ENCODE data around the gene ARHGEF1. TPM values are rescaled to one million over a fixed set of nuclear protein-coding genes. Genes with fewer than 3 reads are reported as not detected.

The ARHGEF1 gene
- total and polyA plus RNA-seq, 2 experiments from 2014 or later = 40.1 to 49.9 TPM

- DNase-seq (ENCODE audit: low read depth in 1 of 2, low spot score in 1 of 2) = no peak
- Histone ChIP-seq H3K4me1 (ENCODE audit: low read depth) (no peaks in the 10 kb centered on the region), H3K27ac (no peak overlapping the region), H3K27me3 (peaks cover 98% of the 10 kb centered on the region), H3K36me3 (no peaks in the 10 kb centered on the region), H3K4me3 (no peak overlapping the region), H3K9me3 (ENCODE audit: low read depth) (no peaks in the 10 kb centered on the region)
- TF ChIP-seq CTCF (IDR thresholded peaks at IDR 0.05; ENCODE audit: low read depth, low read length) = no peak
Observed at GRCh38 chr19:41922585-41922984, 39.6 kb downstream of the ARHGEF1 start.

DNA sequence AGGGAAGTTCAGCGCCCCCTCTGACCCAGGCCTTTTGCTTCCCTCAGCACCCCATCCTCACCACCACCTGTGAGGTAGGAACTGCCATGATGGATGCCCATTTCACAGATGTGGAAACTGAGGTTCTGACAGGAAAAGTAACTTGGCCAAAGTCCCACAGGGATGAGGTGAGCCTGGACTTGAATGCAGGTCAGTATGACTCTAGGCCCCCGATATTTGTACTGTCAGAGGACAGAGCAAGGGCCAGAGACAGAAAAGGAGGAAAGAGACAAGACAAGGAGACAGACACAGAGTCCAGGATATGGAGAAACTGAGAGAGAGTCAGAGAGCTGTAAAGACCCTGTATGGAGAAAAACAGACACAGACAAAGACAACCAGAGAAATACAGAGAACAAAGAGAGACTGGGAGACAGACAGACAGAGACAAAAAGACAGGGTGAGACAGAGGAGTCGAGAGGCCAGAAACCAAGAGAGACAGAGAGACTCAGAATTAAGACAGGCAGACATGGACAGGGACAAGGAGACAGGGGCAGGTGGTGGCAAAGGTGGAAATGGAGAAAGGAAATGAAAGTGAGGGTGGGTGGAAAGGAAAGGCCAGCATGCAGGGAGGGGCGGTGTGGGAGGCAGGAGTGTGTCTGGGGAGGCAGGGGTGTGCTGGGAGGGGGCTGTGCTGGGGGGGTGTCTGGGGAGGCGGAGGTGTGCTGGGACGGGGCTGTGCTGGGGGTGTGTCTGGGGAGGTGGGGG is 40.2 kb downstream of the ARHGEF1 start:
- Histone ChIP-seq H3K4me3 (no peak overlapping the region), H3K27ac (no peak overlapping the region), H3K9me3 (ENCODE audit: low read depth) (no peaks in the 10 kb centered on the region), H3K4me1 (ENCODE audit: low read depth) (no peaks in the 10 kb centered on the region), H3K27me3 (peaks cover 98% of the 10 kb centered on the region), H3K36me3 (no peaks in the 10 kb centered on the region)
- no peak for DNase-seq (ENCODE audit: low read depth in 1 of 2, low spot score in 1 of 2)
- no peak for TF ChIP-seq CTCF (IDR thresholded peaks at IDR 0.05; ENCODE audit: low read depth, low read length)

GRCh38 chr19:41924151-41925145 is 41.5 kb downstream of the ARHGEF1 start:
- TF ChIP-seq CTCF (IDR thresholded peaks at IDR 0.05; ENCODE audit: low read depth, low read length) = no peak

GRCh38 chr19:41925208-41926003 is 42.4 kb downstream of the ARHGEF1 start:
- no peaks in the 10 kb centered on the region for H3K9me3 ChIP-seq (ENCODE audit: low read depth)
- no peak for TF ChIP-seq CTCF (IDR thresholded peaks at IDR 0.05; ENCODE audit: low read depth, low read length)

More at GRCh38 chr19:41924151-41925145, 41.5 kb downstream of the ARHGEF1 start:
- no peaks in the 10 kb centered on the region for H3K9me3 ChIP-seq (ENCODE audit: low read depth)
- peaks cover 98% of the 10 kb centered on the region for H3K27me3 ChIP-seq
- no peak overlapping the region for H3K27ac ChIP-seq
- H3K36me3 ChIP-seq = no peaks in the 10 kb centered on the region
- no peaks in the 10 kb centered on the region for H3K4me1 ChIP-seq (ENCODE audit: low read depth)
- no peak overlapping the region for H3K4me3 ChIP-seq
- DNase-seq (ENCODE audit: low read depth in 1 of 2, low spot score in 1 of 2) = no peak

More at GRCh38 chr19:41925208-41926003, 42.4 kb downstream of the ARHGEF1 start:
- Histone ChIP-seq H3K4me1 (ENCODE audit: low read depth) (no peaks in the 10 kb centered on the region), H3K27me3 (peaks cover 98% of the 10 kb centered on the region), H3K27ac (no peak overlapping the region), H3K36me3 (no peaks in the 10 kb centered on the region), H3K4me3 (no peak overlapping the region)
- no peak for DNase-seq (ENCODE audit: low read depth in 1 of 2, low spot score in 1 of 2)
